ENCODE results near the gene RYR2.

Gene RYR2

DNA sequence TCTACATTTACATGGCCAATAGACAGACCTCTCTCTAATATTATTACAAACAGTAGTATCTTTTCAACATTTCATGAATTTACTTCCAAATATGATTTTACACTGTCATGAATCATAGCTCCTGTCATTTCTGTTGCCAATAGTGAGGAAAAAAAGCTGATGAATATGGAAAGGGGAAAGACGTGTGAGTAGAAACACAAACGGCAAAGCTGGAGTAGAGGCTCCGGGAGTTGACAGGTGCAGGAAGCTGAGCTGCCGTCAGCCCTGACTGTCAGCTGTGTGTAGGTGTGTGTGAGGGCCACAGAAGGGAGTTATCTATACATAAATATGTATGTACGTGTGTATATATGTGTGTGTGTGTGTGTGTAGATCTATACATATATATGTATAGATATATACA lies 431.9 kb downstream of the RYR2 start:
- no peak for ATAC-seq
- no peak for TF ChIP-seq ZC3H10 (CRISPR knock-in tag; IDR thresholded peaks at IDR 0.05)
- no peak for TF ChIP-seq ZNF70 (CRISPR knock-in tag; IDR thresholded peaks at IDR 0.05)
- no peak for TF ChIP-seq SNAI2 (CRISPR knock-in tag; IDR thresholded peaks at IDR 0.05)
- no peak for TF ChIP-seq ZNF565 (CRISPR knock-in tag; conservative IDR thresholded peaks at IDR 0.05; ENCODE audit: low read depth)
- TF ChIP-seq ZFP30 (CRISPR knock-in tag; IDR thresholded peaks at IDR 0.05): no peak
- TF ChIP-seq ESRRG (CRISPR knock-in tag; IDR thresholded peaks at IDR 0.05): no peak
- TF ChIP-seq RARB (CRISPR knock-in tag; IDR thresholded peaks at IDR 0.05): no peak
- TF ChIP-seq TOX (CRISPR knock-in tag; IDR thresholded peaks at IDR 0.05; ENCODE audit: borderline replicate concordance): no peak
- no peak for TF ChIP-seq CREB5 (CRISPR knock-in tag; IDR thresholded peaks at IDR 0.05; ENCODE audit: low read depth)

DNA sequence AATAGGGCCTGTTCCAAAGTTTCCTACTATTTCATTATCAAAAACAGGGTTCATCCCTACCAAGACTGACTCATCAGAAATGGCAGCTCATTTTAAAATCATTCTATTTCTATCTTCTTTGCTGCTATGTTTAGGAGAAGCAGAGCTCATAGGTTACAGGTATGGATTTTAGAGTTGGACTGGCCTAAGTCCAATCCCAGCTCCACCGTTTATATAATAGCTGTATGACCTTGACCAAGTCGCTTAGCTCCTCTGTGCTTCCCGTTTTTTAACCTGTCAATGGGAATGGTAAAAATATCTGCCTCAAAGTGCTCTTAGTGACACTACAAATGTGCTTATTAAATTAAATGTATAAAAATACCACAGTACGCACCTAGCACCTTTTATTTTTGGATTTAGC lies 436.1 kb downstream of the RYR2 start:
- no peak for TF ChIP-seq PPARA (CRISPR knock-in tag; IDR thresholded peaks at IDR 0.05; ENCODE audit: borderline replicate concordance)
- TF ChIP-seq OSR1 (CRISPR knock-in tag; IDR thresholded peaks at IDR 0.05): no peak
- TF ChIP-seq, protein P1, sequence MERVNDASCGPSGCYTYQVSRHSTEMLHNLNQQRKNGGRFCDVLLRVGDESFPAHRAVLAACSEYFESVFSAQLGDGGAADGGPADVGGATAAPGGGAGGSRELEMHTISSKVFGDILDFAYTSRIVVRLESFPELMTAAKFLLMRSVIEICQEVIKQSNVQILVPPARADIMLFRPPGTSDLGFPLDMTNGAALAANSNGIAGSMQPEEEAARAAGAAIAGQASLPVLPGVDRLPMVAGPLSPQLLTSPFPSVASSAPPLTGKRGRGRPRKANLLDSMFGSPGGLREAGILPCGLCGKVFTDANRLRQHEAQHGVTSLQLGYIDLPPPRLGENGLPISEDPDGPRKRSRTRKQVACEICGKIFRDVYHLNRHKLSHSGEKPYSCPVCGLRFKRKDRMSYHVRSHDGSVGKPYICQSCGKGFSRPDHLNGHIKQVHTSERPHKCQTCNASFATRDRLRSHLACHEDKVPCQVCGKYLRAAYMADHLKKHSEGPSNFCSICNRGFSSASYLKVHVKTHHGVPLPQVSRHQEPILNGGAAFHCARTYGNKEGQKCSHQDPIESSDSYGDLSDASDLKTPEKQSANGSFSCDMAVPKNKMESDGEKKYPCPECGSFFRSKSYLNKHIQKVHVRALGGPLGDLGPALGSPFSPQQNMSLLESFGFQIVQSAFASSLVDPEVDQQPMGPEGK (CRISPR knock-in tag; IDR thresholded peaks at IDR 0.05; ENCODE audit: borderline replicate concordance): no peak
- no peak for TF ChIP-seq TCF4 (CRISPR knock-in tag; IDR thresholded peaks at IDR 0.05; ENCODE audit: borderline replicate concordance)
- no peak for TF ChIP-seq ARNTL (CRISPR knock-in tag; IDR thresholded peaks at IDR 0.05; ENCODE audit: borderline replicate concordance, low read depth)
- TF ChIP-seq SNAI2 (CRISPR knock-in tag; IDR thresholded peaks at IDR 0.05): no peak
- no peak for TF ChIP-seq CREB5 (CRISPR knock-in tag; IDR thresholded peaks at IDR 0.05; ENCODE audit: low read depth)
- no peak for TF ChIP-seq BACH2 (CRISPR knock-in tag; IDR thresholded peaks at IDR 0.05; ENCODE audit: borderline replicate concordance)
- no peak for TF ChIP-seq ZC3H10 (CRISPR knock-in tag; IDR thresholded peaks at IDR 0.05)
- TF ChIP-seq CSRNP3 (CRISPR knock-in tag; IDR thresholded peaks at IDR 0.05): no peak
- TF ChIP-seq TOX (CRISPR knock-in tag; IDR thresholded peaks at IDR 0.05; ENCODE audit: borderline replicate concordance): no peak
- TF ChIP-seq GLIS3 (CRISPR knock-in tag; IDR thresholded peaks at IDR 0.05): no peak
- no peak for TF ChIP-seq CSDC2 (CRISPR knock-in tag; IDR thresholded peaks at IDR 0.05)
- TF ChIP-seq TSHZ2 (CRISPR knock-in tag; IDR thresholded peaks at IDR 0.05): no peak
- ATAC-seq: no peak

DNA sequence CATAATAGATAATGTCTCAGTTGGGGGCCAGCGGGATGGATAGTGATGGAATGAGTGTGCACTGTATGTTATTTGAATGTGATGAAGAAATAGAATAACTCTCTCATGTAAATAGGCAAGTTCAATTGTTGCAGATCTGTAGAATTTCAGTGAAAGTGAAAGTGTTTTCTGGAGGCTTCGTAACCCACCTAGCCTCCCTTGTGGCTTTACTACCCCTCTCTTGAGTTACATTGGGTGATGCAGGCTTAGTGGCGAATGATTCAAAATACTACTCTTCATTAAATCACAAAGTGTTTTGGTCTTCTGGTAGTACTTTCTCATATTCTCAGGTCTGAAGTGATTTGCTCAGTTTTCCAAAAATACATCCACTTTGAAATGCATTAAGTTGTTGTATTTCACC lies 436.9 kb downstream of the RYR2 start:
- ATAC-seq: no peak
- TF ChIP-seq OSR1 (CRISPR knock-in tag; IDR thresholded peaks at IDR 0.05) (no peak), RARB (CRISPR knock-in tag; IDR thresholded peaks at IDR 0.05) (no peak), ZNF70 (CRISPR knock-in tag; IDR thresholded peaks at IDR 0.05) (no peak), ZC3H10 (CRISPR knock-in tag; IDR thresholded peaks at IDR 0.05) (no peak), CSRNP3 (CRISPR knock-in tag; IDR thresholded peaks at IDR 0.05) (no peak), TCF4 (CRISPR knock-in tag; IDR thresholded peaks at IDR 0.05; ENCODE audit: borderline replicate concordance) (no peak), CSDC2 (CRISPR knock-in tag; IDR thresholded peaks at IDR 0.05) (no peak), TSHZ2 (CRISPR knock-in tag; IDR thresholded peaks at IDR 0.05) (no peak), TOX (CRISPR knock-in tag; IDR thresholded peaks at IDR 0.05; ENCODE audit: borderline replicate concordance) (no peak), ARNTL (CRISPR knock-in tag; IDR thresholded peaks at IDR 0.05; ENCODE audit: borderline replicate concordance, low read depth) (no peak), ZNF565 (CRISPR knock-in tag; conservative IDR thresholded peaks at IDR 0.05; ENCODE audit: low read depth) (no peak), ZFP30 (CRISPR knock-in tag; IDR thresholded peaks at IDR 0.05) (no peak), ISL1 (CRISPR knock-in tag; IDR thresholded peaks at IDR 0.05) (no peak)
- TF ChIP-seq, protein P2, sequence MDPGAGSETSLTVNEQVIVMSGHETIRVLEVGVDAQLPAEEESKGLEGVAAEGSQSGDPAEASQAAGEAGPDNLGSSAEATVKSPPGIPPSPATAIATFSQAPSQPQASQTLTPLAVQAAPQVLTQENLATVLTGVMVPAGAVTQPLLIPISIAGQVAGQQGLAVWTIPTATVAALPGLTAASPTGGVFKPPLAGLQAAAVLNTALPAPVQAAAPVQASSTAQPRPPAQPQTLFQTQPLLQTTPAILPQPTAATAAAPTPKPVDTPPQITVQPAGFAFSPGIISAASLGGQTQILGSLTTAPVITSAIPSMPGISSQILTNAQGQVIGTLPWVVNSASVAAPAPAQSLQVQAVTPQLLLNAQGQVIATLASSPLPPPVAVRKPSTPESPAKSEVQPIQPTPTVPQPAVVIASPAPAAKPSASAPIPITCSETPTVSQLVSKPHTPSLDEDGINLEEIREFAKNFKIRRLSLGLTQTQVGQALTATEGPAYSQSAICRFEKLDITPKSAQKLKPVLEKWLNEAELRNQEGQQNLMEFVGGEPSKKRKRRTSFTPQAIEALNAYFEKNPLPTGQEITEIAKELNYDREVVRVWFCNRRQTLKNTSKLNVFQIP (CRISPR knock-in tag; IDR thresholded peaks at IDR 0.05; ENCODE audit: borderline replicate concordance, low read depth): no peak
